GM10847 (cell line): ENCODE results near the gene PLAAT3.

Experiments used
- POLR2A ChIP-seq: IDR thresholded peaks from 2 replicates; pipeline ENCODE4 v1.6.1; 2011; ENCODE audit not compliant: insufficient read length; ENCODE audit errors: extremely low read depth

Gene PLAAT3

DNA sequence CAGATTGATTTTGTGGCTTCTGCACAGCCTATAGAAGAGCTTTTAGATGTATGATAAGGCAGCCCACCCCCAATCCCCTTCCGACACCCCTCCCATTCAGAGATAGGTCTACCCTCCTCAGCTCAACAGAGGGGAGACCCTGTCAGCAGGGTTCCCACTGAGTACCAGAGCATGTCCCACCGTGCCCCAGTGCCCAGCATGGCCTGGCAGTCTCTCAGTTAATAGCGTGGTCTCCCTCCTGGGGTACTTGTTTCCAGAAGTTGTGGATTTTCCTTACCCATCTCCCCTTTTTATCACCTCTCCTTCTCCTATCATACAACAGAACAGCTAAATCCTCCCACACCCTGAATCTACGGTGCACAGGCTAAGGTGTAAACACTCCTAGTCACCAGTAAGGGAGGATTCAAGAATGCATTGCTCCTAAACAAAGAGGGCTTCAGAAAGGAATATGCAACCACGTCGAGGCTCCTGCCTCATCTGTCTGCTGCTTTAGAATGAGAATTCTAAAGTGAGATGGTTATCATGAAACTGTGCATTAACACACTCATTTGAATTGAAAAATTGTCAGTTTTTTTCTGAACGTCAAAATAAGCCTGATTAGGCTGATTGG lies 57.7 kb downstream of the PLAAT3 start:
- TF ChIP-seq POLR2A: no peak

DNA sequence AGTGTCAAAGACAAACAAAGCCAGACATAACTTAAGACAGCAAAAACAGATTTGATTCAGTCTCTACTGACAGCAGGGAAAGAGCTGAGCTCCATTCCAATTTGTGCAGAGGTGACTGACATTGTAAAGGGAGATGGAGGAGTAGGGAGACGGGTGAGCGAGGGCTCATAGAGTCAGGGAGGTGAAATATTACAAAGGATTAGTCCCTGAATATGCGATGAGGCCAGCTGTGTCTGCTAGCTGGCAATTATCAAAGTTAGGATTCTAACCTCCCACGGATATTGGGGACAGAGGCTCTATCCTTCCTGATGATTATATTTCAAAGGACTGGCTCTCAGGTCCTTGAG lies 59.4 kb downstream of the PLAAT3 start:
- TF ChIP-seq POLR2A: no peak

GRCh38 chr11:63553759-63554158 lies 60.5 kb downstream of the PLAAT3 start:
- TF ChIP-seq POLR2A: no peak

DNA sequence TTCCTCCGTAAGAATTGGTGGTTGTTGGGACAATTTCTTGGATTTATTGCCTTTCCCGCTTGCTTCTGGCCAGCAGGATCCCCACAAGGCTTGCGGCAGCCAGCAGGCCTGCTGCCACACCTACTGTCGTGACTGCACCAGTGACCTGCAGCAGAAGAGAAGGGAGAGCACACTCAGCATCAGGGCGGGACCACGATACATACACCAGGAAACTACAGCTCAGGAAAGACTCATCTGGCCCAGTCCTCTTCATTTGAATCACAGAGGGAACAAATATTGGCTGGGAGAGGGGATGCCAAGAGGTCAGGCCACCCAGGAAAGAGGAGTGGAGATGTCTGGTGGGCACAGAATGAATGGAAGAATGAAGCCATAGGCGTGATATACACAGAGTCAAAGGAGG lies 61.3 kb downstream of the PLAAT3 start:
- TF ChIP-seq POLR2A: no peak

DNA sequence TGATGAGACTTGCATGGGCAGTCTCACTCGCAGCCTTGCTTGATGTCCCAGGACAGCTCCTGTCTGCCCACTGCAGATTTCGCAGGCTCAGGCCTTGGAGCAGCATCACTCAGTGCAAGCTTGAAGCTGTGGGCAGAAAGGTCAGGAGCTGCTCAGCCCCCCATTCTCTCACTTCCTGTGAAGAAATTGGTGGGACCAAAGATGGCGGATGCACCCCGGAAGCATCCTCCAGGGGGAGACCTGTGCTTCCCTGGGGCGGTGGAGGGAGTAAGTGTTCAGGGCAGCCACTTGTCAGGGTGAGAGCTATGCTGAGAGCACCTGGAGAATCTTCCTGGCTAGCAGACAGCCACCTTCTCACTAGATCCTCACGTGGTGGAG lies 62.4 kb downstream of the PLAAT3 start:
- no peak for TF ChIP-seq POLR2A

DNA sequence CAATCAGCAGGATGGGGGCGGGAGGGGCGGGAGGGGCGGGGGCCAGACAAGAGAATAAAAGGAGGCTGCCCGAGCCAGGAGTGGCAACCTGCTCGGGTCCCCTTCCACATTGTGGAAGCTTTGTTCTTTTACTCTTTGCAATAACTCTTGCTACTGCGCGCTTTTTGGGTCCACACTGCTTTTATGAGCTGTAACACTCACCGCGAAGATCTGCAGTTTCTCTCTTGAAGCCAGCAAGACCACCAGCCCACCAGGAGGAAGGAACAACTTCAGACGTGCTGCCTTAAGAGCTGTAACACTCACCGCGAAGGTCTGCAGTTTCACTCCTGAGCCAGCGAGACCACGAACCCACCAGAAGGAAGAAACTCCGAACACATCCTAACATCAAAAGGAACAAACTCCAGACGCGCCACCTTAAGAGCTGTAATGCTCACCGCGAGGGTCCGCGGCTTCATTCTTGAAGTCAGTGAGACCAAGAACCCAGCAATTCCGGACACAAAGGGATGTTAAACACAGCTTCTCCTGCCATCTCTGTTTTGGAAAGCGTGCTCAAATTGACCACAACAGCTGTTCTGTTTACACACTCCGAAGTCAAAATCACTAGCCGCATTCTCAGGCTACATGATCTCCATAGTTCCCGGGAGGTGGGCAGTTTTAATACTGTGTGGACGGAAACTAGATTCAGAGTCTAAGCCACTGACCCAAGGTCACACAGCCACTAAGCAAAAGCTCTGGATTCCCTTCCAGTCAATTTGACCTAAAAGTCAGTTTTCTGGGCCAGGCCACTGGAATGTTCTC lies 62.9 kb downstream of the PLAAT3 start:
- no peak for TF ChIP-seq POLR2A

DNA sequence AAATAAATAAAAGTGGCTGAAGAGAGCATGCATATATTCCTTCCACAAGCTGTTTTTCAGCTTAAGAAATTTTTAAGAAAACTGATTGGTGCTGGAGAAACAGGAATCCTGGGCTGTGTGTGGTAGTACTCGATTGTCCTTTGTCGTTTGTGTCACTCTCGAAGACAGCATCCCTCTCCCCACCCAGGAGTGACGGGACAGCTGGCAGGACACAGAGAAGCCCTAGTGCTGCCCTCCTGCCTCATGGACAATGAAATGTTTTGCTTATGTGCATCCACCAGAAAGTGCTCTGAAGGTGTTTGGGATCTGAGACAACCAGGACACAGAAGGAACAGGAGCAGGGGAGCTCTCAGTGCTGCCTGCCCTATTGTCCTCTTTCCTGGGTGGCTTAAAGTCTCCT lies 64.8 kb downstream of the PLAAT3 start:
- no peak for TF ChIP-seq POLR2A

- no peak for TF ChIP-seq POLR2A
These were observed 66.1 kb downstream of the PLAAT3 start for GRCh38 chr11:63548178-63548577.

DNA sequence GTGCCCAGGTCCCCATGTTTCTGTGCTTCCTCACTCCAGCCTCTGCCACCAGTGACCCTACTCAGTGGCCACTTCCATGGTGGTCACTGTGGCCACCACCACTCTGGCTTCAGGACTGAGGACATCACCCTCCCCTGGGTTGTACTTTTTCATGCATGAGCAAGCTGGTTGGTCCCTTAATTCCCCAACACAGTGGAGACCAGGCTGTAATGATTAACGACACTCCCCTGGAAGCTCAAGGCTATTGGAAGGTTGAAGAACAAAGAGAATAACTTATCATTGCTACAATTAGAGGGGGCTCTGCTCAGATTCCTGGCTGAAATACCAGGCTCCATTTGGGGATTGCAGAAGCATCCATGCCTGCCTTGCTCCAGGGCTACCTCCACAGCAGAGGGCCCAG lies 67.2 kb downstream of the PLAAT3 start:
- TF ChIP-seq POLR2A: no peak

- TF ChIP-seq POLR2A: no peak
These were observed 70.5 kb downstream of the PLAAT3 start for GRCh38 chr11:63543711-63544110.

- no peak for TF ChIP-seq POLR2A
These were observed 76.7 kb downstream of the PLAAT3 start for GRCh38 chr11:63537293-63538101.

GRCh38 chr11:63536669-63537292 lies 77.5 kb downstream of the PLAAT3 start, which contains the start of gene PLAAT4:
PLAAT4 (plus strand) TSS chr11:63536808; CDS start chr11:63536869, 61 bp downstream.
- no peak for TF ChIP-seq POLR2A

DNA sequence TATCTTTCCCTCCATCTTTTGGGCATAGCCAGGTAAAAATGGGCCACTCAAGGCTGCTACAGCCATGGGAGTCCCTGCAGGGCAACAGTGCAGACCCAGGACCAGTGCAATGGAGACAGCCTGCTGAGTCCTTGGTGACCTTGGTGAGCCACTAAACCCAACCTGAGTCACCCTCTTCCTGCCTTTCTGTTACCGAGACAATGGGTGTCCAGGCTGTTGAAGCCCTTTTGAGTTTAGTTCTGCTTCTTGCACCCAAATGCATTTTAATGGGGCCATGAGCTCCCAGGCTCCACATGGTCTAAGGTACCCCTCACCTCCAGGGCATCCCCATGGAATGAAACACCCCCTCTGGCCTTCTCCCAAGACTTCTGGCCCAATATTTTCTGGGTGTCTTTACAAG lies 78.5 kb downstream of the PLAAT3 start:
- TF ChIP-seq POLR2A: no peak

- no peak for TF ChIP-seq POLR2A
These were observed 79.3 kb downstream of the PLAAT3 start for GRCh38 chr11:63534895-63535461.

GRCh38 chr11:63534076-63534475 lies 80.2 kb downstream of the PLAAT3 start:
- TF ChIP-seq POLR2A: no peak
